GM19452 (cell line): ENCODE data around the gene SCN8A.

Experiments
- ATAC-seq: cut with Tn5 transposase; IDR thresholded peaks from one replicate; pipeline ENCODE4 v1.9.1; 2021; ENCODE audit not compliant: unreplicated experiment

SCN8A gene

GRCh38 chr12:51811203-51812202 lies 220.5 kb downstream of the SCN8A start:
- no peak for ATAC-seq

DNA sequence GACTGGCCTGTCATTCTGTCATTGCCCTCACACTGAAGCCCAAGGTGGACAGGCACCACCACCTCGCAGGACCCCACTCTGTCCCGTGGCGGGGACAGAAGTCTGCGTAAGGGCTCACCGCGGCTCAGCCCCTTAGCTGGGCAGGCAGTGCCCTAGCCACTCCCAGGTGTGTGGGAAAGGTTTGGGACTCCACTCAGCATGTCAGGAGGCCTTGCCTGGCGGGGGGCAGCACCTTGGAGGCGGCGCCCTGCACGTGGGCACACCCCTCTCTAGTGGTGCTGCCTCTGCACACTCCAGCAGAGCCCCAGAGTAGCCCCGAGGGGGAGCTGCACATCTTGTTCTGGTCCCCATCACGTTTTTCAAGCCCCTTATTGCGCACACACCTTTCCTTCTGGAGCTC lies 221.8 kb downstream of the SCN8A start:
- ATAC-seq = no peak

GRCh38 chr12:51813931-51814310 lies 222.9 kb downstream of the SCN8A start:
- no peak for ATAC-seq

- no peak for ATAC-seq
Observed at GRCh38 chr12:51814311-51815088, 223.5 kb downstream of the SCN8A start.

DNA sequence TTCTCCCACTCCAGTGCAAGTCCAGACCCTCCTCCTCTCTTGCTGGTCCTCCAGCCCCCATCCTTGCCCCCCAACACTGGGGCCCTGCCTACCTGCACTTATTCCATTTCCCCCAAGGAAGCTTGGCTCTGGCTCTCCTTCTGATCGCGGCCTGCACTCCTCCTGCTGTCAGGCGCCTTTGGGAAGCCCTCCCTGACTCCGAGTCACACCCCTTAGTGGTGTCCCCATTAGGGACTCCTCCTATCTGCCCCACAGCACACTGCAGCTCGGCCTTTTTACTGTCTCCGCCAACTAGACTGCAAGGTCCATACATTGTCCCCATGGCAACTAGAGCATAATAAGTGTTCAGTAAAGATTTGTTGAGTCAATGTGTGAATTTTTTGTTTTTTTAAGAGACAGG lies 224.5 kb downstream of the SCN8A start:
- no peak for ATAC-seq

DNA sequence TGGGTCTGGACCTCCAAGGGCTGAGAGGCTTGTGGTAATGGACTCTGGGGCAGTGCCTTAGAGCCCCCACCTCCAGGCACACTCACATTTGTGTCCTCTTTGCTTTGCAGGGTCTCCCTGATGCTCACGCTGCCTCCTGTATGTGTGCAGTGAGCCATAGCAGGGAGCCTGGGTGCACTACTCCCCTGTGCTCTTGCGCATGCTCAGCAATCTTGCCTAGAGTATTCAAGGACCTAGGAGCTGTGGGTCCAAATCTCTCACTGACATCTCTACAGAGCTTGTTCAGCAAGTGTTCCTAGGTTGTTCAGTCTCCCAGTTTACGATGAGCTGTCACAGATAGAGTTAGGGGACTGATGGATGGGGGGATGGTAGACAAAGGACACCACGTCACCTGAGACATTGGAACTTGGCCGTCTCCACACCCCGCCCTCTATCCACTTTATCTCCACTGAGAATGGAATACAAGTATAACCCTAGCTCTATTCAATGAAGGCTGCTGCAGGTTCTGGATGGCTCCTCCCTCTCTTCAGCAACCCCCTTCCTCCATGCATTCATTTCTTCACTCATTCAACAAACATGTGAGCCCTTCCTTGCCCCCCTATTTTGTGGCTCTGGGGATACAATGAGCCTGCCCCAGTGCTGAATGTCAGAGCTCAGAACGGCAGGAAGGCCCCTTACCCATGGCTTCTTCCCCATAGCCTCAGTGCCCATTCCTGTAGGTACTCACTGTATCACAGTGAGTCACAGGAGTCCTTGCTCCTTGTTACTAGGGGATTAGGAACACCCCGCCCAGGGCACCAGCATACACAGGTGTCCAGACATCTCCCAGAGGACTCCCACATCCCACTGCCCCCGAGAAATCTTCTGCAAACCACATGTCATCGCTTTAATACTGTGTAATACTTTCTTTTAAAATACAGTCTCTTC lies 226.3 kb downstream of the SCN8A start:
- ATAC-seq = no peak

DNA sequence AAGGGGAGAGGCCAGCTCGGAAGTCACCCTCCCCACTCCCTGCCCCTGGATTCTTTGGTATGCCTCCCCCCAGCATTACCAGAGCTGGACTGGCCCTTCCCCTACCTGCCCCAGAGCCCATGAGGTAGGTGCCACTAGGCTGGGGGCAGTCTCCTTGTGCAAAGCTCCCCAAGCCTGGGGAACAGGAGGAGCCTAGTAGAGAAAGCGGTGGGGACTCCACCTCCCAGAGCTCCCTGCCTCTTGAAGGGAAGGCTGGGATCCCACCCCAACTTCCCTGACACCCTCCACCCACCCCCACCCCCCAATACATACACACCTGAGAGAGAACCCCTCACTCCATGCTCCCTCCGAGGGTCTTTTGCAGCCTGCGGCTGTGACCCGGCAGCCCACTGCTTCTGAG lies 227.1 kb downstream of the SCN8A start:
- no peak for ATAC-seq

- no peak for ATAC-seq
Observed at GRCh38 chr12:51818566-51819300, 227.7 kb downstream of the SCN8A start.

- no peak for ATAC-seq
Observed at GRCh38 chr12:51819736-51820525, 228.9 kb downstream of the SCN8A start.

DNA sequence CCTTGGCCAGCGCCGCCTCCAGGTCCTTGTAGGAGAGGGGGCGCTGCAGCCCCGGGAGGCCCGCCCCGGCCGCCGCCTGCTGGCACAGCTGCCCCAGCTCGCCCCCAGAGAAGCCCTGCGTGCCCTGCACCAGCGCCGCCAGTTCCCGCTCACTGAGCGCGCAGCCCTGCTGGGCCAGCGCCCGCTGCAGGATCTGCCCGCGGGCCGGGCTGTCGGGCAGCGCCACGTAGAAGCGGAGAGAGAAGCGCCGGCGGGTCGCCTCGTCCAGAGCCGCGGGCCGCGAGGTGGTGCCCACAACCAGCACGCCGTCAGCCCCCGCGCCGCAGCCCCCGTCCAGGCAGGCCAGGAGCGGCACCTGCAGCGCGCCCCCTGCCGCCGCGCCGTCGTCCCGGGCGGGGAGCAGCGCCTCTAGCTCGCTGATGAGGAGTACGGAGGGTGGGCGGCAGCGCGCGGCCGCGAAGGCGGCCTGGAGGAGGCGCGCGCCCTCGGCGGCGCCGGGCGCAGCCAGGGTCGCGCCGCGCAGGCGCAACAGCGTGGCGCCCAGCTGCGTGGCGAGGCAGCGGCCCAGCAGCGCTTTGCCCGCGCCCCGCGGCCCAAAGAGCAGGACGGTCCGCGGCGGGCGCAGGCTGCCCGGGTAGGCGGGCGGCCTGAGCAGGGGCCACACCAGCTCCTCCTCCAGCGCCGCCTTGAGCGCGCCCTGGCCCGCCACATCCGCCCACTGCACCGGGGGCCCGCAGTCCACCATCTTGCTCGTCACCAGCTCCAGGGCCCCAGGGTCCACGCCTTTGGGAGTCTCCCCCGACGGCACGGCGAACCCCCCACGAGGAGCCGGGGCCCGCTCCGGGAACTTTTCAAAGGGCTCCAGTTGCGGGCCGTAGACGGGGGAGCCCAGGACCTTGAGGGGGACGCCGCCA lies 229.8 kb downstream of the SCN8A start:
- ATAC-seq = no peak

DNA sequence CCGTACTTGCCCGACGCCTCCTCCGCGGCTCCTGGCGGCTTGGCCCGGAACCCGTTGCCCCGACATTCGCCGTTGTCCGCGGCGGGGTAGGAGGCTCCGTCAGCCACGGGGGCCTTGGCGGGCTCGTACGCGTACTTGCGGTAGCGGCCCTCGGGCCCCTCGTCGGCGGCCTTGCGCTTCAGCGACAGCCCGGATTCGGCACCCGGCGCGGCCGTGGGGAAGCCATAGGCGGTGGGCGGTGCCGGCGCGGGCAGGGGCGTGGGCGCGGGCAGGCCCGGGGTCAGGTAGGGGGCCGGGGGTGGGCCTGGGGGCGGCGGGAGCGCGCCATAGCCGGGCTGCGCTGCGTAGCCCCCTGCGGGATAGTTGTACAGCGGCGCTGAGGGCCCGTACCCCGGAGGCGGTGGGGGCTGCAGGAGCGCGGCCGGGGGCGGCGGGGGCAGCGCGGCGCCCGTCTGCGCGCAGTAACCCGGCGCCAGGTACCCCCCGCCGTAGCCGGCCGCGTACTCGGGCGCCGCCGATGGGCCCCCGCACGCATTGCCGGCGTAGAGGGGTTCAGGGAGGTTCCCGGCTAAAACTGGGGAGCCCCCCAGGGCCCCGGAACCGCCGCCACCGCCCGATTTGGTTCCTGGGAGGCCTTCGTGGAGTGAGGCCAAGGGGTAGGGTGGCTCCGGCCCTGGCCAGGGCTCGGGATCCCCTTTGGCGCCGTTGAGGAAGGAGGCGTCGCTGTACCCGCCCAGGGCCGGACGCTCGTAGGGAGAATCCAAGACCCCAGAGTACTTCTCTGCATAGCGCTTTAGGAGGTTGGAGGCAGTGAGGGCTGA lies 230.6 kb downstream of the SCN8A start:
- ATAC-seq = no peak

DNA sequence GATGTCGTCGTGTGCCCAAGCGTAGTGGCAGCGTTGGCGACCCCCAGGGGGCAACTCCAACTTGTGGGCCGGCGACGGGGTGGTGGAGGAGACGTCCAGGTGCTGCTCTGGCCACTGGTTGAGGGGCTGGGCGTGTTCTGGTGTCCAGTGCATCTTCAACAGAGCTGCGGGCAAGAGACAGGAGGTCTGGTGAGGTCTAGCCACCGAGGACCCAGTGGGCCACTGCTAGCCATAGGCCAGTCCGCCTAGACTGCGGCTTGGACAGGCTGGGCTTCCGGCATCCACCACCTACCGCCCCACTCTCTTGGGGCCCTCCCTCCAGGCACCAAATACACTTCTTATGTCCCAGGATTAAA lies 231.2 kb downstream of the SCN8A start:
- ATAC-seq = no peak

DNA sequence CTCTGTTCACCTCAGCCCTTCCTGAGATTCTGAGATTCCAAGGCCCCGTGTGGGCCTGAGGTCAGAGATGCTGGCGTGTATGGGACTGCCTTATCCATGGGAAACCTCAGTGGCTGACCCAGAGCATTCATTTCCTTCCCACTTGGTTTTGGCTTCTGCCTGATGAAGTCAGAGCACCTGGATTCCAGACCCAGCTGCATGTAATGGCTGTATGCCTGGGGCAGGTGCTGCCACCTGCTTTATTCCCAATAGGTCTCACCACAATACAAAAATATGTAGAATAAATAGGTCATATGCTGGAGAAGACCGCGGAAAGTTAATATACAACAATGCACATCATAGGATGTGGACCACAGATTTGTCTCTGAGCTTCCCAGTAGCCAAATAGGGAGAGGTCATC lies 231.9 kb downstream of the SCN8A start:
- ATAC-seq = no peak

GRCh38 chr12:51823875-51824565 lies 233.0 kb downstream of the SCN8A start:
- ATAC-seq = no peak

- no peak for ATAC-seq
Observed at GRCh38 chr12:51825216-51825615, 234.2 kb downstream of the SCN8A start.

DNA sequence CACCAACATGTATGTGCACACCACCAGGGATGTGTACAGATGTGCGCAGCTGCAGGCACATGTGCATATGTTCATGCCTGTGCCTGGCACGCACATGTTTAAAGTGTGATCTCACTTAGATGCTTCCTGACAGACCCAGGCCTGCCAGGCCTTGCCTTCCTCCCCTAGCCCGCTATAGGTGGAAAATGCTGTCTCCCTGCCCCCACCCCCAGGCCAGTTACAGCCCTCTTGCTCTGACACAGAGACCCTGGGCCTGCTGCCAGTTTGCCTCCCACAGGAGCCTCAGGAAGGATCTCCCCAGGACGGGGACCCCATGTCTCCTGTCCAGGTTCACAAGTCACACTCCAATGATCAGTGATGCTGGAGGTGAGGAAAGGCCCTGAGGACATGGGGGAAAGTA lies 235.8 kb downstream of the SCN8A start:
- no peak for ATAC-seq
